MCF 10A (cell line): ENCODE data around the gene DIDO1. TPM values are rescaled to one million over a fixed set of nuclear protein-coding genes. Genes with fewer than 3 reads are reported as not detected.

Experiments used
- BruUV-seq: library from RNA; stranded (reverse); fragments of 400-500 nt; replicated peaks from 2 replicates; lab custom pipeline; 2021; lab: Mats Ljungman, UMichigan
- CTCF ChIA-PET: fragments of 300-600 bp; sonication (Branson Sonifier 250); formaldehyde crosslinking; extraction: SDS; loops from one replicate; lab custom pipeline; 2021; ENCODE audit warnings: antibody characterized with exemption, inconsistent platforms; lab: Yijun Ruan, JAX
- POLR2A ChIA-PET: fragments of 300-600, 350-650 bp; sonication (Branson Sonifier 250); formaldehyde crosslinking; extraction: SDS; loops from one replicate; lab custom pipeline; 2020; ENCODE audit warnings: antibody characterized with exemption, inconsistent platforms; lab: Yijun Ruan, JAX
- DNase-seq: peaks from one replicate; pipeline ENCODE4 v3.0.0-alpha.2; 2018; ENCODE audit not compliant: unreplicated experiment
- H3K27ac Mint-ChIP-seq: one replicate; pipeline ENCODE4 v1.8.0; 2022; ENCODE audit warnings: mild to moderate bottlenecking, low read depth, mixed read lengths; ENCODE audit not compliant: unreplicated experiment
- H3K27me3 Mint-ChIP-seq: one replicate; pipeline ENCODE4 v1.8.0; 2022; ENCODE audit warnings: mixed read lengths; ENCODE audit not compliant: insufficient read depth, unreplicated experiment
- H3K36me3 Mint-ChIP-seq: one replicate; pipeline ENCODE4 v1.8.0; 2022; ENCODE audit warnings: mild to moderate bottlenecking, moderate library complexity, mixed read lengths; ENCODE audit not compliant: insufficient read depth, unreplicated experiment
- H3K4me1 Mint-ChIP-seq: one replicate; pipeline ENCODE4 v1.8.0; 2022; ENCODE audit warnings: mixed read lengths; ENCODE audit not compliant: insufficient read depth, unreplicated experiment
- H3K4me3 Mint-ChIP-seq: one replicate; pipeline ENCODE4 v1.8.0; 2022; ENCODE audit warnings: mild to moderate bottlenecking, moderate library complexity, mixed read lengths; ENCODE audit not compliant: unreplicated experiment
- H3K9me3 Mint-ChIP-seq: one replicate; pipeline ENCODE4 v1.8.0; 2022; ENCODE audit warnings: mixed read lengths; ENCODE audit not compliant: unreplicated experiment
- CTCF ChIP-seq: fragments of 200-600 bp; IDR thresholded peaks from one replicate; pipeline ENCODE4 v1.8.0; 2022; ENCODE audit warnings: antibody characterized with exemption, mild to moderate bottlenecking; ENCODE audit not compliant: unreplicated experiment
- intact Hi-C: fragments of 100-400 bp; cut with micrococcal nuclease; formaldehyde crosslinking; loops from 2 replicates; pipeline ENCODE4 v1.14.1; 2022
- total RNA-seq: library from RNA; stranded (reverse); gene quantifications from 2 replicates; pipeline ENCODE4 v1.2.3, GENCODE V29; 2022

The DIDO1 gene
- total RNA-seq, 1 experiment from 2014 or later, result 36.8 TPM

GRCh38 chr20:62920039-62920645 is 6.2 kb downstream of the DIDO1 start:
- intact Hi-C loops, result no loop called here
- ChIA-PET POLR2A (interaction anchor here (1.4 to 2.9 kb wide), 3 partner anchors 8 to 18 kb away, joined by 3 to 24 read pairs (median 6); partner anchors contain the start of gene GID8), CTCF (interaction anchor here (0.7 to 2.6 kb wide), 6 partner anchors 8 to 297 kb away, joined by 3 to 27 read pairs (median 7); no protein-coding TSS in a partner anchor)
- H3K9me3 Mint-ChIP-seq, result no peaks in the 10 kb centered on the region
- H3K36me3 Mint-ChIP-seq, result peaks cover 16% of the 10 kb centered on the region
- no peak for DNase-seq
- BruUV-seq, result no TSS peak
- peaks cover 55% of the 10 kb centered on the region for H3K4me1 Mint-ChIP-seq
- H3K27ac Mint-ChIP-seq, result no peak overlapping the region
- no peaks in the 10 kb centered on the region for H3K27me3 Mint-ChIP-seq
- no peak for TF ChIP-seq CTCF
- no peak overlapping the region for H3K4me3 Mint-ChIP-seq

GRCh38 chr20:62918831-62919230 is 7.5 kb downstream of the DIDO1 start:
- H3K27me3 Mint-ChIP-seq, result no peaks in the 10 kb centered on the region
- POLR2A ChIA-PET, result interaction anchor here (2.0 to 3.5 kb wide), 2 partner anchors 19 to 58 kb away, joined by 4 to 26 read pairs; partner anchors contain the start of gene GID8
- TF ChIP-seq CTCF, result no peak
- intact Hi-C loops, result no loop called here
- H3K27ac Mint-ChIP-seq, result no peak overlapping the region
- DNase-seq, result no peak
- peaks cover 47% of the 10 kb centered on the region for H3K4me1 Mint-ChIP-seq
- H3K9me3 Mint-ChIP-seq, result no peaks in the 10 kb centered on the region
- H3K36me3 Mint-ChIP-seq, result peaks cover 17% of the 10 kb centered on the region
- no peak overlapping the region for H3K4me3 Mint-ChIP-seq
- BruUV-seq, result no TSS peak
- CTCF ChIA-PET, result interaction anchor here (0.5 to 3.7 kb wide), 6 partner anchors 9 to 228 kb away, joined by 3 to 29 read pairs (median 4); no protein-coding TSS in a partner anchor

- no peak for DNase-seq
- Mint-ChIP-seq H3K27me3 (no peaks in the 10 kb centered on the region), H3K4me1 (peaks cover 46% of the 10 kb centered on the region), H3K4me3 (no peak overlapping the region), H3K9me3 (no peaks in the 10 kb centered on the region), H3K27ac (no peak overlapping the region), H3K36me3 (peaks cover 24% of the 10 kb centered on the region)
- no TSS peak for BruUV-seq
- TF ChIP-seq CTCF, result no peak
- POLR2A ChIA-PET, result interaction anchor here (0.7 to 3.5 kb wide), 4 partner anchors 9 to 57 kb away, joined by 3 to 26 read pairs (median 4); partner anchors contain the start of gene GID8
- CTCF ChIA-PET, result interaction anchor here (0.5 to 3.7 kb wide), 7 partner anchors 9 to 228 kb away, joined by 3 to 29 read pairs (median 7); no protein-coding TSS in a partner anchor
- intact Hi-C loops, result no loop called here
Observed at GRCh38 chr20:62918147-62918546, 8.2 kb downstream of the DIDO1 start.

- ChIA-PET POLR2A (interaction anchor here (0.7 to 3.5 kb wide), 6 partner anchors 9 to 57 kb away, joined by 3 to 26 read pairs (median 4); partner anchors contain the start of genes DIDO1 and GID8), CTCF (interaction anchor here (0.7 to 3.7 kb wide), 6 partner anchors 10 to 55 kb away, joined by 3 to 29 read pairs (median 10); no protein-coding TSS in a partner anchor)
- H3K4me3 Mint-ChIP-seq, result no peak overlapping the region
- DNase-seq, result no peak
- H3K4me1 Mint-ChIP-seq, result peaks cover 44% of the 10 kb centered on the region
- TF ChIP-seq CTCF, result no peak
- peaks cover 28% of the 10 kb centered on the region for H3K36me3 Mint-ChIP-seq
- H3K9me3 Mint-ChIP-seq, result no peaks in the 10 kb centered on the region
- H3K27me3 Mint-ChIP-seq, result no peaks in the 10 kb centered on the region
- no peak overlapping the region for H3K27ac Mint-ChIP-seq
- BruUV-seq, result no TSS peak
- intact Hi-C loops, result no loop called here
Observed at GRCh38 chr20:62917720-62918119, 8.6 kb downstream of the DIDO1 start.
